ENCODE measurements around the gene FMN2. TPM values are rescaled to one million over a fixed set of nuclear protein-coding genes. Genes with fewer than 3 reads are reported as not detected.

The FMN2 gene
- total RNA-seq, 2 donors from 2014 or later = not detected

DNA sequence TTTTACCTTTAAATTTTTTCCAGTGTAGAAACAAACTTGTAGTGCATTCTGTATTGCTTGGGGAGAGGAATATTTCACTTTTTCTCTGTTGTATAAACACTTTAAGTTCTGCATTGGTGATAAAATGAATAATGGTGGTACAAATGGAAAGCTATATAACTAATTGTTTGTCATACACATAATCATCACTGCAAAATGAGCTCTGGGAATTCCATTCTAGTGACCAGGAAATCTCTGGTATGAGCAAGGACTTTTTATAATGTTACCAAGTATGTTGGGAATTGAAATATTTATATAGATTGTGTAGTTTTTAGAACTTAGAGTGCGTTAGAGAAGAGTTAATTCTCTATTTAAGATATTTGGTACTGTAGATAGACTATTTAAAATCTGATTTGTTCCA is 5.0 kb upstream of the FMN2 start:
- Mint-ChIP-seq H3K27me3 (peaks cover 21 to 29% of the 10 kb centered on the region in 2 donors), H3K9me3 (no peaks in the 10 kb centered on the region), H3K4me3 (no peak overlapping the region), H3K4me1 (ENCODE audit: low read depth in 2 of 2) (no peaks in the 10 kb centered on the region), H3K36me3 (no peaks in the 10 kb centered on the region), H3K27ac (no peak overlapping the region)
- DNase-seq (ENCODE audit: low spot score) (no peak), ATAC-seq (no peak)

DNA sequence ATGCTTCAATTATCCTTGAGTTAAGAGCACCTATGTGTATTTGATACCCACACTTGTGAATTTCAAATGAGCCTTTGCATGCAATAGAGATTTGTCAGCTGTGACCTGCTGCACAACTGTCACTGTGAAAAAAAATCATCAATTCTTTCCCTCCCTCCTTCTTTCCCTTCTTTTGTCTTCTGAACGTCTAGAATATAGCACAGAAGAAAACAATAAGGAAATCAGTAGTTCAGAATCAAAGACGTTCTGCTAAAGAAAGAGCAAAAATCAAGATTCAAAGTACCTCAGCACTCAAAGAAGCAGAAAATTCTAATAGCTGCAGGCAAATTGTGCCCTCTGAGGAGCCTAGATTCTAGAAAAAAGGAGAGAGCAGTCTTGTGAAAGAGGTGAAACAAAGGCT is 1.7 kb upstream of the FMN2 start:
- DNase-seq (ENCODE audit: low spot score) = no peak
- no peaks in the 10 kb centered on the region for H3K4me1 Mint-ChIP-seq (ENCODE audit: low read depth in 2 of 2)
- ATAC-seq = no peak
- H3K4me3 Mint-ChIP-seq = no peak overlapping the region
- H3K27ac Mint-ChIP-seq = no peak overlapping the region
- H3K36me3 Mint-ChIP-seq = no peaks in the 10 kb centered on the region
- no peaks in the 10 kb centered on the region for H3K9me3 Mint-ChIP-seq
- peaks cover 27 to 29% of the 10 kb centered on the region in 2 donors for H3K27me3 Mint-ChIP-seq

DNA sequence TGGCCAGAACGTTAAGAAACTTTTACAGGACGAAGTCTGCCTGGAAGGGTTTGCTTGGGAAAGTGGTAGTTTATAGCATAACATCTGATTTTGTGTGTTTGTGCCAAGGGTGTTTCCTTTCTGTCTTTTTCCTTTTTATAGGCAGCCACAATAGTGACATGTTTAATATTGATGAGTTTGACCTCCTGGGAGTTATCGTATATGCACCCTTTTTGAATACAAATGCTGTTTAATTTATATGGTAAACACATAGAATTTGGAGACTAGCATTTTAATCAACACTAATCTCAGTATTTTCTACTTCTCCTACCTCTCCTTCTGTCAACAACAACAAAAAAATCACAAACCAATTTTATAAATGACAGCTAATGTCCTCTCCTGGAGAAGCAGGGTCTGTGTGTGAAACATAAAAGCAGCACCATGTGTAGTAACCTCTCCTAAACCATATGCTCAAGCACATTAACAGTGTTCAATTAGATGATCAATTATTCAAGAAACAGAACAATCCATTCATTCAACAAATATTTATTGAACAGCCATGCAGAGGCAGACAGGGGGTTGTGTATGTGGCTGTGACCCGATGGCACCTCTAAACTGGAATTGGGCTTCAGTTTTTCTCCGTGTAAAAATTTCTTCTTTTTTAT is 604 bp upstream of the FMN2 start:
- Mint-ChIP-seq H3K4me3 (no peak overlapping the region), H3K9me3 (no peaks in the 10 kb centered on the region), H3K27ac (no peak overlapping the region), H3K4me1 (ENCODE audit: low read depth in 2 of 2) (no peaks in the 10 kb centered on the region), H3K36me3 (no peaks in the 10 kb centered on the region), H3K27me3 (peaks cover 32 to 38% of the 10 kb centered on the region in 2 donors)
- no peak for ATAC-seq
- no peak for DNase-seq (ENCODE audit: low spot score)

DNA sequence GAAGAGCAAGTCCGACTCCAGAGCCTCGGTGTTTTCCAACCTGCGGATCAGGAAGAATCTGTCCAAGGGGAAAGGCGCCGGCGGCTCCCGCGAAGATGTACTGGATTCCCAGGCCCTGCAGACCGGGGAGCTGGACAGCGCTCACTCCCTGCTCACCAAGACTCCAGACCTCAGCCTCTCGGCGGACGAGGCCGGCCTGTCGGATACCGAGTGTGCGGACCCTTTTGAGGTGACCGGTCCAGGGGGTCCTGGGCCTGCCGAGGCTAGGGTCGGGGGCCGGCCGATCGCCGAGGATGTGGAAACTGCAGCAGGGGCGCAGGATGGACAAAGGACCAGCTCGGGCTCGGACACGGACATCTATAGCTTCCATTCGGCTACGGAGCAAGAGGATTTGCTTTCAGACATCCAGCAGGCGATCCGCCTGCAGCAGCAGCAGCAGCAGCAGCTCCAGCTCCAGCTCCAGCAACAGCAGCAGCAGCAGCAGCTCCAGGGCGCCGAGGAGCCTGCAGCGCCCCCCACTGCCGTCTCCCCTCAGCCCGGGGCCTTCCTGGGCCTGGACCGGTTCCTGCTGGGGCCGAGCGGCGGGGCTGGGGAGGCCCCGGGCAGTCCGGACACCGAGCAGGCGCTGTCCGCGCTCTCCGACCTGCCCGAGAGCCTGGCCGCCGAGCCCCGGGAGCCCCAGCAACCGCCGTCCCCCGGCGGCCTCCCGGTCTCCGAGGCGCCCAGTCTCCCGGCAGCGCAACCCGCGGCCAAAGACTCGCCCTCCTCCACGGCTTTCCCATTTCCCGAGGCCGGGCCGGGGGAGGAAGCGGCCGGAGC is 827 bp downstream of the FMN2 start:
- Mint-ChIP-seq H3K27ac (no peak overlapping the region), H3K9me3 (no peaks in the 10 kb centered on the region), H3K4me1 (ENCODE audit: low read depth in 2 of 2) (no peaks in the 10 kb centered on the region), H3K36me3 (no peaks in the 10 kb centered on the region), H3K27me3 (peaks cover 35% of the 10 kb centered on the region in 2 donors), H3K4me3 (no peak overlapping the region)
- DNase-seq (ENCODE audit: low spot score) (no peak), ATAC-seq (peak in 1 of 2 donors; percentile 52)

DNA sequence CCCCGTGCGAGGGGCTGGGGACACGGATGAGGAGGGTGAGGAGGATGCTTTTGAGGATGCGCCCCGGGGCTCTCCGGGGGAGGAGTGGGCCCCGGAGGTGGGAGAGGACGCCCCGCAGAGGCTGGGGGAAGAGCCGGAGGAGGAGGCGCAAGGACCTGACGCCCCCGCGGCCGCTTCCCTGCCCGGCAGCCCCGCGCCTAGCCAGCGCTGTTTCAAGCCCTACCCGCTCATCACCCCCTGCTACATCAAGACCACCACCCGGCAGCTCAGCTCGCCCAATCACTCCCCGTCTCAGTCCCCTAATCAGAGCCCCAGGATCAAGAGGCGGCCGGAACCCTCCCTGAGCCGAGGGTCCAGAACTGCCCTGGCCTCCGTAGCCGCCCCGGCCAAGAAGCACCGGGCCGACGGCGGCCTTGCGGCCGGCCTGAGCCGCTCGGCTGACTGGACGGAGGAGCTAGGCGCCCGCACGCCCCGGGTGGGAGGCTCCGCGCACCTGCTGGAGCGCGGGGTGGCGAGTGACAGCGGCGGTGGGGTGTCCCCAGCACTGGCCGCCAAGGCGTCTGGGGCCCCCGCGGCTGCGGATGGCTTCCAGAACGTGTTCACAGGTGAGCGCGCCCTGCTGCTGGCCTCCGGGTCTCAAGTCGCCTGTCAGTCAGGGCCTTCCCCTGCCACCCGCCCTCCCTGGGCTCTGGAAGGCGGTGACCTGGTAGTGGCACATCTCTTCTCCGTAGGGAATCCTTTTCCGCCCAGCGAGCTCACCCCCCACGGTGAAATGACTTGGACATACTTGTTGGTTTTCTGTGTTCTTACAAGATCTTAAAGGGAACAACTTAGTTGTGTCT is 1.7 kb downstream of the FMN2 start:
- H3K27me3 Mint-ChIP-seq = peaks cover 27 to 32% of the 10 kb centered on the region in 2 donors
- H3K36me3 Mint-ChIP-seq = no peaks in the 10 kb centered on the region
- ATAC-seq = peak in 1 of 2 donors; percentile 56
- no peaks in the 10 kb centered on the region for H3K9me3 Mint-ChIP-seq
- H3K4me3 Mint-ChIP-seq = no peak overlapping the region
- no peaks in the 10 kb centered on the region for H3K4me1 Mint-ChIP-seq (ENCODE audit: low read depth in 2 of 2)
- no peak overlapping the region for H3K27ac Mint-ChIP-seq
- DNase-seq (ENCODE audit: low spot score) = no peak

DNA sequence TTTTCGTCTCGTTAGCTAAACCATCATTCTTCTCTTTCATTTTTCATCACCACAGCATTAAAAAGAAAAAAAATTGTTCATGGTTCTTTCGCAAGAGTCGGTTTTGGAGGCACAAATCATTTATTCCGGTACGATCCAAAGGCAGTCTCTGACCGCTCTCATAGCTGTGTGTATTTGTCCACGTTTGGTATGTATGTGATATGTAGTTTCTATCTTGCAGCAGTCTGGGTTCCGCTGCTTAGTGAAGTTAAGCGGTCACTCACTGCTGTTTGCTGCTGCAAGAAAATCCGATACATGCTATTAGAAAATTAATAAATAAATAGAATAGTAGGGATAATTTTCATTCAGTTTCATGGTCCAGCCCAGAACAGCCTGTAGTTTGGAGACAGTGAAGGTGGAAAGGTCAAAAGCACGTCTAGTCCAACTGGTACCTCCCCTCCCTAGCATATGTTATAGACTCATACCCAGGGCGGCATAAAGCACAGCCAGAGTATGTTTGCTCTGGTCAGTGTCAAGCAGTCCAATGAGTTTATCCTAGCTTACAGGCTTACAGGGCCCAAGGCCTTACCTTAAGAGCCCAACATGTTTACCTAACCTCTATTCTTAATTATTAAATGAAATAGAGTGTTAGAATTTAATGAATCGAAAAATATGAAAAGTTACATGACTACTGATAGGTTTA is 2.5 kb downstream of the FMN2 start:
- Mint-ChIP-seq H3K27ac (no peak overlapping the region), H3K27me3 (peaks cover 27 to 32% of the 10 kb centered on the region in 2 donors), H3K4me1 (ENCODE audit: low read depth in 2 of 2) (no peaks in the 10 kb centered on the region), H3K36me3 (no peaks in the 10 kb centered on the region), H3K4me3 (no peak overlapping the region), H3K9me3 (no peaks in the 10 kb centered on the region)
- ATAC-seq = no peak
- DNase-seq (ENCODE audit: low spot score) = no peak

DNA sequence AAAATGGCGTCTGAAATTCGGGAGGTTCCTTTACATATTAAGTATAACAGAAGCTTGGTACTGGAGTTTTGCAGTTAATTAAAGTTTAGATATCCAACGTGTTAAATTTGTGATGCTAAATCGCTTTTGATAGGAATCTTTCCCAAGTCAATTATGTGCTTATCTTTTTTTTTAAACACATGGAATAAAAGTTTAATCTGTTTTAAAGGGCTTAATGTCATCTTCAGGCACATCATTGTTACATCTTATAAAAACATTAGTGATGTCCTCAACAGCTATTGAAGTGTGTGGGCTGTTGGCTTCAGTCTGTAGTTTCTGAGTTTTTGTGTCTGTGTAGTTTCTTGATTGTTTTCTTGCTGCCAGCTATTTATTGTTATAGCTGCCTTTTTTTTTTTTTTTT is 5.3 kb downstream of the FMN2 start:
- H3K27ac Mint-ChIP-seq = no peak overlapping the region
- no peak overlapping the region for H3K4me3 Mint-ChIP-seq
- no peaks in the 10 kb centered on the region for H3K4me1 Mint-ChIP-seq (ENCODE audit: low read depth in 2 of 2)
- H3K36me3 Mint-ChIP-seq = no peaks in the 10 kb centered on the region
- ATAC-seq (no peak), DNase-seq (ENCODE audit: low spot score) (no peak)
- H3K9me3 Mint-ChIP-seq = no peaks in the 10 kb centered on the region
- H3K27me3 Mint-ChIP-seq = peaks cover 22 to 34% of the 10 kb centered on the region in 2 donors

DNA sequence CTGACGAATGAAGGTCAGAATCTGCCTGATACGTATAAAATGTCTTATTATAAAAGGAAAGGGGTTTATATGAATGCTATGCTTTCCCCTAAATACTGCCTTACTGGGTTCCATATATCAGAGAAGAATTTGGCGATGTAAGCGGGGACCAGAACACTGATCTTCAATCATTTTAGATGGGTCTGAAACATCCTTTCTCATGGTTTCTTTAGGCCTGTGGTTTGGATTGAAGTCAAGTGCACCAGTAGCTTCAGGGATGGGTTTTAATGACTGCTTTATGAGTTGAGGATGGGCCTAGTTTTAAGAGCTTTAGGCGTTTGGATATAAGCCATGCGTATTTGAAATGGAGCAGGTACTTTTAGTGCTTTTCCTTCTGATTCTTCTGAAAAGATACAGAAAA is 6.9 kb downstream of the FMN2 start:
- Mint-ChIP-seq H3K27me3 (peaks cover 24 to 34% of the 10 kb centered on the region in 2 donors), H3K27ac (no peak overlapping the region), H3K4me1 (ENCODE audit: low read depth in 2 of 2) (no peaks in the 10 kb centered on the region), H3K4me3 (no peak overlapping the region), H3K9me3 (no peaks in the 10 kb centered on the region), H3K36me3 (no peaks in the 10 kb centered on the region)
- DNase-seq (ENCODE audit: low spot score) = no peak
- ATAC-seq = no peak

DNA sequence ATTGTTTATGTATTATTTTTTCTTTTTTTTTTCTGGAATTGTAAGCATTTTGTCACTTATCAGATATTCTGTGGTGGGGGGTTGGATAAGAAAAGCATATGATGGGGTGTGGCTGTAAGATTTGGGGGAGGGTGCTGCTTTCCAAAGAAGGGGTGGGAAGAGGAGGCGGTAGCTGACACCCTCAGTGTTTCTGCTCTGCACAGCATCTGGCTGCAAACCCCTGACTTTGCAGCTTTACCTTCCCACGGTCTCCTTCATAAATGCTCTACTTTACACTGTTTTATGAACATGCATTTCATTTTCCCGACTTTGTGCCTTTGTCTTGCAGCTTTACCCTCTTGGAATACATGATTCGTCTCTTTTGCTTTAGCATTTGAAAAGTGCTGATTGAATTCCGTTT is 7.6 kb downstream of the FMN2 start:
- no peak for ATAC-seq
- Mint-ChIP-seq H3K4me3 (no peak overlapping the region), H3K27ac (no peak overlapping the region), H3K9me3 (no peaks in the 10 kb centered on the region), H3K36me3 (no peaks in the 10 kb centered on the region), H3K27me3 (peaks cover 23 to 28% of the 10 kb centered on the region in 2 donors), H3K4me1 (ENCODE audit: low read depth in 2 of 2) (no peaks in the 10 kb centered on the region)
- DNase-seq (ENCODE audit: low spot score) = no peak

DNA sequence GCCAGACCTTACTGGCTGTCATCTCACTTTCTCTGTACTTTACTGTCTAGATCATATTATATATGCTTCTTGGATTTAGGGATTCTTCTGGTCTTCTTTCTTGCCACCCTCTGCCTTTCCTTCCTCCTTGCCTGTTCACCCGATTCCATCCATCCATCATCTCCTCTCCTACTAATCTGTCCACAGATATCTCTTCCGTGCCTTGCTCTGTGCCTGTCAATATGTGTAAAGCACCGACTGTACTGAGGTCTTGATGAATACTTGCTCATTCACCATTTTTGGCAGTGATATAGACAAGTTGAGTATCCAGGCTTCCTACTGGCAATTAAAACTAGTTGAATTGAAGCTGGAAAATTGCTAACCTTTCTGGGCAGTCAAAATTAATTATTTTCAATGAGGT is 8.1 kb downstream of the FMN2 start:
- ATAC-seq = no peak
- Mint-ChIP-seq H3K27ac (no peak overlapping the region), H3K4me3 (no peak overlapping the region), H3K27me3 (peaks cover 23 to 28% of the 10 kb centered on the region in 2 donors), H3K36me3 (no peaks in the 10 kb centered on the region), H3K9me3 (no peaks in the 10 kb centered on the region), H3K4me1 (ENCODE audit: low read depth in 2 of 2) (no peaks in the 10 kb centered on the region)
- no peak for DNase-seq (ENCODE audit: low spot score)

DNA sequence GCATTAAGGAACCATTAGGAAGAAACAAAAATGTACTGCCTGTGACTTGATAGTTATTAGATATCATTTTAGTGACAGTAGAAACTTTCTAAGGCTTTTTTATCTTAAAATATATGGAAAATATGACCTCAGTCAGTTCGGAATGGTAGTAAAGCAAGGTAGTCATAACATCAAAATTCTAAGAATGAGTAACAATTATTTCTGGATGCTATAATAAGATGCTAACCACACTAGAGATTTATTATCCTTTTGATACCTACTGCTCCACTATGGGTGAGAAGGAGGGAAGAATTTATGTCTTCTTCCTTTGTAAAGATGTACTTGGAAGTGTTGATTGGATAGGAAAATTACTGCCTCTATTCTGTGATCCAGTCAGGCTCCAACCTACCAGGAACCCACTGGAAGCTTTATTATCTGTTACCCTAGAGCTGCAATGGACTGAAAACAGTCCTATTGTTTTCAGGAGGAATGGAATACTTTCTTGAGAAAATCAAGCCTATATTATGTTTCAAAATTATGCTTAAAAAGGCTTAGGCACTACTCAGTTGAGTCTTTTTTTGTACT is 8.8 kb downstream of the FMN2 start:
- no peak overlapping the region for H3K27ac Mint-ChIP-seq
- H3K27me3 Mint-ChIP-seq = peaks cover 21 to 24% of the 10 kb centered on the region in 2 donors
- no peak overlapping the region for H3K4me3 Mint-ChIP-seq
- H3K9me3 Mint-ChIP-seq = no peaks in the 10 kb centered on the region
- ATAC-seq (no peak), DNase-seq (ENCODE audit: low spot score) (no peak)
- H3K4me1 Mint-ChIP-seq (ENCODE audit: low read depth in 2 of 2) = no peaks in the 10 kb centered on the region
- H3K36me3 Mint-ChIP-seq = no peaks in the 10 kb centered on the region

DNA sequence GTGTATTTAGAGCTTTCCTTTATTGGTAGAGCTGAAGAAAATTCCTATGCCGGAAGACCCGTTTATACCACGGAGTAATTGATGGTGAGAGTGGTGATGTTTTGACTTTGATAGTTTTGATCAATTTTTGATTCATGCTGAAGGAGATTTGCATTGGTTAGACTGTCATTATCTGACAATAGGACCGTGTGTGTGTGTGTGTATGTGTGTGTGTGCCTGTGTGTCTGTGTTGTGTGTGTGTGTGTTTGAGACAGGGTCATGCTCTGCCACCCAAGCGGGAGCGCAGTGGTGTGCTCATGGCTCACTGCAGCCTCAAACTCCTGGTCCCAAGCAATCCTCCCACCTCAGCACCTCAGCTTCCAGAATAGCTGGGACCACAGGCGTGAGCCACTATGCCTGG is 9.6 kb downstream of the FMN2 start:
- no peak for ATAC-seq
- Mint-ChIP-seq H3K36me3 (no peaks in the 10 kb centered on the region), H3K9me3 (no peaks in the 10 kb centered on the region), H3K27ac (no peak overlapping the region), H3K4me3 (no peak overlapping the region), H3K27me3 (peaks cover 16% of the 10 kb centered on the region in 2 donors), H3K4me1 (ENCODE audit: low read depth in 2 of 2) (no peaks in the 10 kb centered on the region)
- DNase-seq (ENCODE audit: low spot score) = no peak

DNA sequence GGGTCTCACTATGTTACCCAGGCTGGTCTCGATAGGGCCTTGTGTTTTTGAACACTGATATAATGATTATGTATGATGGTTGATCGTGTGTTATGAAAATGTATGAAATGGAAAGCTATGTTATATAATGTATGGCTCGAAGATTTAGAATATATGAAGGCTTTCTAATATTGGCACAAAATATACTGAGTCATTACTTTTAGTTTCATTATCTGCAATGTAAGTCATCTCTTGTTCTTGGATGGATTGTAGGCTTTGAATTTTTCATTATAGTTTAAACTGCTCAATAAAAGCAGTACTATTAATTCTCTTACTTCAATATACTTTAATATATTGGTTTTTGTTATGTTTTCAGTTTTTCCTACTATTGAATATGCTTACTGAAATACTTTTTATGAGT is 10.1 kb downstream of the FMN2 start:
- Mint-ChIP-seq H3K27me3 (peaks cover 13 to 16% of the 10 kb centered on the region in 2 donors), H3K4me1 (ENCODE audit: low read depth in 2 of 2) (no peaks in the 10 kb centered on the region), H3K4me3 (no peak overlapping the region), H3K9me3 (no peaks in the 10 kb centered on the region), H3K27ac (no peak overlapping the region), H3K36me3 (no peaks in the 10 kb centered on the region)
- DNase-seq (ENCODE audit: low spot score) (no peak), ATAC-seq (no peak)
